GM23338 (cell line): ENCODE data around the gene PSMD14. TPM values are rescaled to one million over a fixed set of nuclear protein-coding genes. Genes with fewer than 3 reads are reported as not detected.
"Not testable (repeated sequence)": the region's sequence is repeated elsewhere in the genome, so short reads cannot be mapped to it uniquely, and the experiment has no call there.

ENCODE experiments used
- ATAC-seq: fragments of 200-7000 bp; cut with Tn5 transposase; 3 replicates; pipeline ENCODE4 v1.9.1; 2020
- DNase-seq: peaks from one replicate; pipeline ENCODE4 v3.0.0-alpha.2; 2015; ENCODE audit warnings: low spot score
- H2AFZ ChIP-seq: fragments of 200-600 bp; sonication (generic); 2 replicates; pipeline ENCODE4 v1.8.0; 2016; ENCODE audit warnings: antibody characterized with exemption, mild to moderate bottlenecking, moderate library complexity
- H3F3A ChIP-seq: fragments of 200-600 bp; sonication (generic); replicated peaks from 2 replicates; pipeline ENCODE4 v1.8.0; 2017; ENCODE audit warnings: antibody characterized with exemption, mixed run types, low read depth
- H3K27ac ChIP-seq: fragments of 200-600 bp; sonication (generic); 2 replicates; pipeline ENCODE4 v1.6.1; 2016; ENCODE audit warnings: low read depth
- H3K27me3 ChIP-seq: fragments of 200-600 bp; sonication (generic); 2 replicates; pipeline ENCODE4 v1.8.0; 2016; ENCODE audit warnings: mild to moderate bottlenecking, mixed run types, moderate library complexity; ENCODE audit not compliant: insufficient read depth
- H3K36me3 ChIP-seq: fragments of 200-600 bp; sonication (generic); 2 replicates; pipeline ENCODE4 v1.8.0; 2016; ENCODE audit warnings: mild to moderate bottlenecking; ENCODE audit not compliant: insufficient read depth
- H3K4me1 ChIP-seq: fragments of 200-600 bp; sonication (generic); 2 replicates; pipeline ENCODE4 v1.8.0; 2016; ENCODE audit warnings: mild to moderate bottlenecking, moderate library complexity; ENCODE audit not compliant: insufficient read depth
- H3K4me2 ChIP-seq: fragments of 200-600 bp; sonication (generic); 2 replicates; pipeline ENCODE4 v1.7.1; 2017; ENCODE audit warnings: mixed run types
- H3K4me3 ChIP-seq: fragments of 200-600 bp; sonication (generic); 2 replicates; pipeline ENCODE4 v1.6.1; 2016; ENCODE audit warnings: mixed run types
- H3K79me2 ChIP-seq: fragments of 200-600 bp; sonication (generic); replicated peaks from 2 replicates; pipeline ENCODE4 v1.8.0; 2017; ENCODE audit warnings: mild to moderate bottlenecking; ENCODE audit not compliant: insufficient read depth
- H3K9me2 ChIP-seq: fragments of 200-600 bp; sonication (generic); 2 replicates; pipeline ENCODE4 v1.8.0; 2017; ENCODE audit not compliant: insufficient read depth
- H4K20me1 ChIP-seq: fragments of 200-600 bp; sonication (generic); replicated peaks from 2 replicates; pipeline ENCODE4 v1.8.0; 2017; ENCODE audit warnings: mild to moderate bottlenecking; ENCODE audit not compliant: insufficient read depth
- H3K27ac Mint-ChIP-seq: 2 replicates; pipeline ENCODE4 v1.8.0; 2020; ENCODE audit warnings: inconsistent platforms, mild to moderate bottlenecking, moderate library complexity, mixed read lengths
- H3K27me3 Mint-ChIP-seq: 3 replicates; pipeline ENCODE4 v1.8.0; 2022; ENCODE audit warnings: low read depth, mild to moderate bottlenecking, moderate library complexity, mixed read lengths, inconsistent platforms; ENCODE audit not compliant: insufficient read depth, poor library complexity
- H3K36me3 Mint-ChIP-seq: 3 replicates; pipeline ENCODE4 v1.8.0; 2021; ENCODE audit warnings: low read depth, mild to moderate bottlenecking, inconsistent platforms, moderate library complexity, mixed read lengths
- H3K4me1 Mint-ChIP-seq: 3 replicates; pipeline ENCODE4 v1.8.0; 2020; ENCODE audit warnings: mild to moderate bottlenecking, inconsistent platforms, mixed read lengths
- H3K4me3 Mint-ChIP-seq: 3 replicates; pipeline ENCODE4 v1.8.0; 2021; ENCODE audit warnings: moderate library complexity, mild to moderate bottlenecking, inconsistent platforms, mixed read lengths
- H3K9me3 Mint-ChIP-seq: 3 replicates; pipeline ENCODE4 v1.8.0; 2020; ENCODE audit warnings: moderate library complexity, mild to moderate bottlenecking, inconsistent platforms, mixed read lengths
- CTCF ChIP-seq, 2 experiments: fragments of 200-600 bp in 1 of 2; sonication (generic) in 1 of 2; conservative IDR thresholded peaks; 2 replicates each; pipeline versions ENCODE4 v1.5.1 to v1.6.1; 2016 to 2017; ENCODE audit warnings: antibody characterized with exemption in 2 of 2, low read depth in 2 of 2, mild to moderate bottlenecking in 2 of 2, moderate library complexity in 1 of 2
- EZH2 ChIP-seq: fragments of 200-600 bp; sonication (generic); IDR thresholded peaks from one replicate; pipeline ENCODE4 v1.8.0; 2017; ENCODE audit warnings: antibody characterized with exemption, mild to moderate bottlenecking, low read depth; ENCODE audit not compliant: unreplicated experiment
- EZH2phosphoT487 ChIP-seq: fragments of 200-600 bp; sonication (generic); IDR thresholded peaks from one replicate; pipeline ENCODE4 v1.8.1; 2018; ENCODE audit warnings: antibody characterized with exemption; ENCODE audit not compliant: unreplicated experiment
- JUNB ChIP-seq: IDR thresholded peaks from one replicate; pipeline ENCODE4 v1.6.1; 2016; ENCODE audit warnings: antibody characterized with exemption; ENCODE audit not compliant: unreplicated experiment
- POLR2AphosphoS5 ChIP-seq: IDR thresholded peaks from 2 replicates; pipeline ENCODE4 v1.6.1; 2016; ENCODE audit warnings: antibody characterized with exemption, low read depth
- STAT1 ChIP-seq: IDR thresholded peaks from one replicate; pipeline ENCODE4 v1.6.1; 2016; ENCODE audit warnings: antibody characterized with exemption; ENCODE audit not compliant: unreplicated experiment
- ZNF114 ChIP-seq: fragments of 250-450 bp; sonication (Bioruptor Pico); IDR thresholded peaks from 2 replicates; pipeline ENCODE4 v1.5.0; 2020; ENCODE audit warnings: mild to moderate bottlenecking, moderate library complexity
- polyA plus RNA-seq: library from polyadenylated mRNA; unstranded; fragments of >200 nt; fragmentation: Nextera tagmentation; extraction: Ambion mirVana; gene quantifications from 2 replicates; pipeline ENCODE4 v1.2.1, GENCODE V29; 2016
- total RNA-seq: library from RNA; depleted of rRNA; stranded (reverse); fragments of >200 nt; shearing (Covaris generic); gene quantifications from 2 replicates; pipeline ENCODE4 v1.2.3, GENCODE V29; 2014

PSMD14 gene
- total and polyA plus RNA-seq, 2 experiments from 2014 or later: 92.2 to 123 TPM

GRCh38 chr2:161280906-161281323, 27.3 kb upstream of the PSMD14 start:
- H3K4me2 ChIP-seq, H3F3A ChIP-seq, H2AFZ ChIP-seq, H3K36me3 ChIP-seq, H3K27me3 ChIP-seq, ATAC-seq, H3K9me2 ChIP-seq, H3K27me3 Mint-ChIP-seq, H3K4me3 ChIP-seq, H3K27ac ChIP-seq, H3K4me1 Mint-ChIP-seq, H3K27ac Mint-ChIP-seq, H4K20me1 ChIP-seq, H3K4me3 Mint-ChIP-seq, H3K36me3 Mint-ChIP-seq, H3K4me1 ChIP-seq, H3K79me2 ChIP-seq: not testable (repeated sequence)
- peaks cover 16% of the 10 kb centered on the region for H3K9me3 Mint-ChIP-seq
- peak; percentile 47 to 71 for TF ChIP-seq CTCF (conservative IDR thresholded peaks at IDR 0.05; ENCODE audit: low read depth in 2 of 2)
- TF ChIP-seq ZNF114 (CRISPR knock-in tag): peak; percentile 97; the same call in 1 of the 2 replicates
- DNase-seq: peak; percentile 87

DNA sequence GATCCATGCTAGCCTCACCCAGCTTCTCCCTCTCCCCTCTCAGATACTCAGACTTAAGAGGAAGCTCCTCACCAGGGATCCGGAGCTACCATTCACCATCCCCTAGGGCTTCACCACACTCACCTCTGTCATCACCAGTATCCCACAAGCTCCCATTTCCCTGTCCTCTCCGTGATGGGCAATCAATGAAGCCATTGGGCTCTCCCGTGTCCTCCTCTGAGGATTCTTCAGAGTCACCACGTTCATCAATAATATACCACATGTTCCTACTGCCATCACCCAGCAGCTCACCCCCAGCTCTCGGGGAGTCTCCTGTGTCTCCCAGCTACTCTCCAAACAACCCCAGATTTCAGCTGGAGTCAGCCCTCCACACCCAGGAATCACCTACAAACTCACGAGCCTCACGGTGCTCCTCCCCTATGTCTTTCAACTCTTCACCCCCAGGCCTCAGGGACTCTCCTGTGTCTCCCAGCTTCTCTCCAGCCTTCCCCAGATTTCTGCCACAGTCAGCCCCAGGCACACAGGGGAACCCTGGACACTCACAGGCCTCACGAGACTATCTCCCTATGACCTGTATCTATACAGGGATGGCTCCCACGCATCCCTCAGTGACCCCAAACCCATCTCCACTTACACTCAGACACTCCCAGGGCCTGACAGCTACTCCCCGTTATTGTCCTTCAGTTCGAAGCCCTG, 26.5 kb upstream of the PSMD14 start:
- H3K27ac Mint-ChIP-seq, ATAC-seq, H3K4me2 ChIP-seq, H2AFZ ChIP-seq, H3K9me2 ChIP-seq, H3K27me3 ChIP-seq, H3K4me3 Mint-ChIP-seq, H3K4me1 ChIP-seq, H3K27ac ChIP-seq, H3K27me3 Mint-ChIP-seq, H4K20me1 ChIP-seq, H3K36me3 ChIP-seq, H3K36me3 Mint-ChIP-seq, H3F3A ChIP-seq, H3K79me2 ChIP-seq, H3K4me3 ChIP-seq, DNase-seq, H3K4me1 Mint-ChIP-seq: not testable (repeated sequence)
- H3K9me3 Mint-ChIP-seq: peaks cover 19% of the 10 kb centered on the region

DNA sequence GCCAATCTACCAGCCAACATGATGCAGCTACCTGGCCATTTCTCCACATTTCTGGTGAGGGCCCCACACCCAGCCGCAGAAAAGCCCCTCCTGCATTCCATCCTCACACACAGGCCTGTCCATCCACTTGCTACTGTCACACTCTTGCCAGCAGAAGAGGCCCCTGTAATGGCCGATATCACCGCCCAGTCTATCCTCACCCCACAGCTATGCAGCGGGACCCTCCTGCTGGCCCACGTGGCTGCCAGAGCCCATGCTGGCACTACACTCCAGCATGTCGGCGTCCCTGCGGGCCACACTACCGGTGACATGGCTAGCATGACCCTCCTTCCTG, 25.9 kb upstream of the PSMD14 start:
- peaks cover 20% of the 10 kb centered on the region for H3K9me3 Mint-ChIP-seq
- H3F3A ChIP-seq, H3K4me3 Mint-ChIP-seq, H3K9me2 ChIP-seq, H2AFZ ChIP-seq, DNase-seq, H3K27ac ChIP-seq, H3K4me1 ChIP-seq, H3K4me3 ChIP-seq, H3K79me2 ChIP-seq, H4K20me1 ChIP-seq, H3K4me1 Mint-ChIP-seq, H3K27ac Mint-ChIP-seq, H3K4me2 ChIP-seq, H3K27me3 ChIP-seq, H3K36me3 Mint-ChIP-seq, H3K27me3 Mint-ChIP-seq, ATAC-seq, H3K36me3 ChIP-seq: not testable (repeated sequence)

- DNase-seq: no peak
- Mint-ChIP-seq H3K36me3 (peaks cover 7% of the 10 kb centered on the region), H3K9me3 (peaks cover 28% of the 10 kb centered on the region), H3K27me3 (no peaks in the 10 kb centered on the region), H3K4me3 (no peak overlapping the region), H3K27ac (no peak overlapping the region), H3K4me1 (no peaks in the 10 kb centered on the region)
- H3K27me3 ChIP-seq: no peaks in the 10 kb centered on the region
- no peaks in the 10 kb centered on the region for H3K36me3 ChIP-seq
- H3K79me2 ChIP-seq: no peaks in the 10 kb centered on the region
- no peaks in the 10 kb centered on the region for H3K9me2 ChIP-seq
- no peak for ATAC-seq
- 0 out of 2 replicates have a peak overlapping the region, but pooled peaks have one; percentile 16 for H2AFZ ChIP-seq
- no peaks in the 10 kb centered on the region; the same call in 1 of the 2 replicates for H3K4me1 ChIP-seq
- H3K4me2 ChIP-seq: no peak overlapping the region
- no peak overlapping the region for H3K27ac ChIP-seq
- H4K20me1 ChIP-seq: no peaks in the 10 kb centered on the region
- no peaks in the 10 kb centered on the region for H3F3A ChIP-seq
- H3K4me3 ChIP-seq: no peak overlapping the region
- TF ChIP-seq EZH2: no peak
- no peak for TF ChIP-seq STAT1
- no peak for TF ChIP-seq JUNB
- TF ChIP-seq POLR2AphosphoS5: no peak
- no peak for TF ChIP-seq EZH2phosphoT487
Observed at GRCh38 chr2:161283926-161284325, 24.3 kb upstream of the PSMD14 start.
